Activated T-cell treated with anti-CD3 and anti-CD28 coated beads for 24 hours (primary cell): ENCODE data around the gene LGR4.

Source experiments
- DNase-seq: peaks from one replicate; pipeline ENCODE4 v3.0.0-alpha.2; 2020; ENCODE audit warnings: low read depth

LGR4 gene

DNA sequence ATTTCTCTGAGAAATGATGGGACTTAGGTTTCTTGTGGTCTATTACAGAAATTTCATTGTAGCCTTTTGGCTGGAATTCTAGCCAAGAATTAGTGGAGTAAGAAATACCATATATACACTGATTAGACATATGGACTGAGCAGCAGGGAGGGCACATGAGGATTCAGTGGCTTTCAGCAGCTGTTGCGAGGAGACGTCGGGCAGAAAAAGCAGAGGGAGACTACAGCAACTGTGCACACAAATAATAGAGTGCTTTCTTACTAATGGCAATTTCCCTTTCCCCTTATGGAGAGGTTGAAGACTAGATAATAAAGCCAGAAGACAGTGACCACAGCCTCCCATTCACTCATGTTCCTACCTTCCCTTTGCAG is 74.2 kb downstream of the LGR4 start:
- DNase-seq: no peak

GRCh38 chr11:27397624-27398399 is 74.8 kb downstream of the LGR4 start:
- DNase-seq: no peak

DNA sequence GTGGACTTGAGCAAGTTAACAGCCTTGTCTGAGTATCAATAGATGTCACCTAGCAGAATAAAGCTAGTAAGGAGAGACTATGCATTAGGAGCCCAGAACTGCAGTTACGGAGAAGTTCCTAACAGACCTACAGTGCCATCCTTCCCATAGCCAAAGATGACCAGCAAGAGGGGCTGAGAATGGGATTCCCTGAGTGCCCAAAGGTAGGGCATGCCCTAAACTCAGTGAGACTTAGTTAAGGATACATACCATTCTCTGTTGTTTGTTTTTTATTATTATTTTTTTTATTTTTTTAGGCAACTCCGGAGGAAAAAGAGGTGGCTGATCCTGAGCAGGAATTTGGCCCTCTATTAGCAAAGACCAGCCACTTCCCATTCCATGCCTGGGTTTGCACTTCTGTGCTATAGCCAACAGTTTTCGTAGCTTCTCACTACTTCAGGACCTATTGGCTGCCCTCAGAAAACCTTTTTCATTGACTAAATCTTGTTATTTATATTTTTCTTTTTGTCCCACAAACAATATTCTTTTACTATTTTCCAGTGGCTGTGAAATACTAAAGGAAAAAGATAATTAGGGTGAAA is 76.2 kb downstream of the LGR4 start:
- no peak for DNase-seq

GRCh38 chr11:27395556-27396258 is 76.9 kb downstream of the LGR4 start:
- no peak for DNase-seq

DNA sequence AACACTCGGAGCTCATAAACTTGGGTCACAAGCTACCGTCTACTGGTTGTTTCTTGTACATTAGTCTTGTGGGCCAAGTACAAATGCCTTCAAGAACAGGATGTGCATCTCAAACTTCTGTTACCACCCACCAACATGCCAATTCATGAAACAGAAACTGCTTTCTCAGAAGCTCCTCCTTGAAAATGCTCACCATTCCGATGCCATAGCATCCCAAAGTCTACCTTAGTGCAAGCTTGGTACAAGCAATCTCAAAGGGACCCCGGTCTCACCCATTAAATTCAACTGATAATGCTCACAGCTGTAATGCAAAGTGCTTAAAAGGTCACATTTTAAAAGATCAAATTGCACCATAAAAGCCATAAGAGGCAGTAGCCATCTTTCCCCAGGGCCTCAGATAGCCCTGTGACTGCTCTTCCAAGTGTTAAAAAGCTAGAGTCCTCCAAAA is 77.8 kb downstream of the LGR4 start:
- no peak for DNase-seq

GRCh38 chr11:27392278-27393114 is 80.1 kb downstream of the LGR4 start:
- DNase-seq: no peak

DNA sequence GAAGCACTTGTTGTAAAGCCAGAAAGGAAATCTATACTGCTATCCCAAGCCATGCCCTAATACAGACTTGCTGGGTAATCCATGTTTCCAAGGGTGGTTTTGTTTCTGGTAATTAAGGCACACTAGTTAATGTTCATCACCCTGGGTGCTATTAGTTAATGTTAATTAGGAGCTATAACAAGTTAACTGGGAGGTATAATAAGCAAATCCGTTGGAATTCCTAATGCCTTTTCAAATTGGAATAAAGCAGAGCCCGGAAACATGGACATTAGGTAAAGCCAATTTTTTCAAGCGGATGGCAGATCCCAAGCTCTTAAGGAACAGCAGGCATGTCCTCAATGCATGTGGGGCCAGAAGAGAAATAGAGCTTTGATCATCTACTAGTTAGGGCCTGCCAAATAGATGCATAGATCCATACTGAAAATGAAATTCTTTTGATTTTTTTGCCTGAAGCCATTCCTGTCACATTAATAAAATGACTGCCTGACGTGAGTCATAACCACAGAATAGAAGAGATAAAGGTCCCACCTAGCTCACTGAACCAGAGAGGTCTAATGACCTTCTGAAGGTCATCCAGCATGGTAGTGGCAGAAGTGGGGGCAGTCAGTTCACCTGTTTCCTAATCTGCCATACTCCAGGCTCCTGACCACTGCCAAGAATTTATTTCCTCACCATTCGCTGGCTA is 81.1 kb downstream of the LGR4 start:
- DNase-seq: no peak

DNA sequence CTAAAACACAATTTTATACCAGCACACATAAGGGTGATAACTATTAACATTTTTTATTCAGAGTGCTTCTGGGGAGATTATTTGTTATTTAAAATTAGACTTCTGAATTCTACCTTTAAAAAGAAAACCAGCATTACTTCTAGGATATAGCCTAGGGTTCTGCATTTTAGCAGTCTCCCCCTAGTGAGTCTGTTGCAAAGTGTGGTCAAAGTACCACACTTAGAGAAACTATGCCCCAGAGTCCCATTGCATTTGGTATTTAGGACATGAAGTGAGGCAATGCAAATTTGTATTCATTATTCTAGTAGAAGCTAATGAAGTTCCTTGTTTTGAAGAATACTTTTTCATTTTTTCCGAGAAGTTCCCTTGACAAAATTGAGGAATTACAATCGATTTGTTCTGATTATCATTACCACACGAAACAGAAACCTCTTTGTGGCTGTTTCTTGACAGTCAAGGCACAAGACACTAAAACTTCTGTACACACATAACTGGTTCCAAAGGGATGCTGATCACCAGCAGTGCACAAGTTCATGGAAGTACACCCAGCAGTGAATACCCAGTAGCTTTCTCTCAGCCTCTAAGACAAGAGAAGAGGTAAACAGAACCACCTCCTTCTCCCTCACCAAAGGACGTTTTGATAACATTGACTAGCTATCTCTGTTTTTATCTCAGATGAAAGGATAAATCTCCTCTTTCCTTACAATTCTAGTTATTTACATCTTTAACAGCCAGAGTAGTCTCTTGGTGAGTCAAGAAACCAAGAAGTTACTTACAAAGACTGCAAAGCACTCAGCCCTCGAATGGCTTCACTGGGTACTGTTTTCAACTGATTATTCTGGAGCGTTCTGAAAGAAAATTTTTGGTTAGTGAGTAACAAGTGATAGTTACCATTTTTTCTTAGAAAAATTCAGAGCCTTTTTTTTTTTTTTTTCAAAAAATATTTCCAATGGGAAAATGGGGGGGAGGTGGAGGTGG is 82.0 kb downstream of the LGR4 start:
- no peak for DNase-seq

DNA sequence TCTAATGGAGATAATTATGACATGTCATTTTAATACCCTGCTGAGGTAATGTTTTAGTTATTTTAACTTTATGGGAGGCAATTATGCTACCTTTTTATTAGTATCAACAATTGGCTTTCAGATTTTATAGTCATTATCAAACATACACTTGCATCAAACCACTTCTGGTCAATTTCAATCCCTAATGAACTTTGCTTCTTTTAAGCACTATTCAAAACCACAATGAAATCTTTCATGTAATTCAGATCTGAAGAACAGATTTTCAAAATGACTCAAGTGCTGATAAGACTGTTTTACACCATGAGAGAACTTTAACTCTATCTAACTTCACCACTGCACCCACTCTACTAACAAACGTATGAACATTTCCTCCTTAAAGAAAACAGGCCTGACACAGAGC is 83.7 kb downstream of the LGR4 start:
- DNase-seq: no peak

DNA sequence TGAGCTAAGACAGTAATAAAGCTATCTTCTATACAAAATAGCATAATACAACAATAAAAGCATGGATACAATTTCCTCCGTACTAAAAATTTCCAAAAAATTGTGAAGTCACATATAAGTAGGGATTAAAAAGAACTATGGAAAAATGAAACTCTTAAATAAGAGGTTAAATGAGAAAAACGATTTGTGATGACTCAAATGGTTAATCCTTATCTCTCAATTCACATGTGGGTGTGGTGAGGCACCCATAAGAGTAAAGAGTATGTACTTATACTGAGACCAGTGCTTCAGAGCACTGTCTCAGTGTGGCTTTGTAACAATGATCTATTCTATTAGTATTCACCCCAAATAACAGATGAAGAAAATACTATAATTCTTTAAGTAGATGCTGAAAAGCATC is 84.6 kb downstream of the LGR4 start:
- DNase-seq: no peak

DNA sequence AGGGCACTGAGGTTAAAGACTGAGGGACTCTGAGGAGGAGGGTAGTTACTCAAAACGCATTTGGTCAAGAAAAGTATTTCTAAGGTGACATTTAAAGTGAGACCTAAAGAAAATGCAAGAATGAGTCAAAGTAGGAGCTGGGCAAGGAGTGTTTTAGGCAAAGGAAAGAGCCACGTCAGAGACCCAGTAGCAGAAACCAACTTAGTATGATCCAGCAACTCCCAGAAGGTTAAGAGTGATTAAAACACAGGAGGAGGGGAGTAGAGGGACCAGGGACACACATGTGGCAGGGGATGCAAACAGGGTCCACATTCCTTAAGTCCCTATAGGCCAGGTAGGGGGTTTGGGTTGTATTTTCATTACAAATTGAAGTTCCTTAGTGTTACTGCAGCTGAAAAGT is 85.2 kb downstream of the LGR4 start:
- DNase-seq: no peak

DNA sequence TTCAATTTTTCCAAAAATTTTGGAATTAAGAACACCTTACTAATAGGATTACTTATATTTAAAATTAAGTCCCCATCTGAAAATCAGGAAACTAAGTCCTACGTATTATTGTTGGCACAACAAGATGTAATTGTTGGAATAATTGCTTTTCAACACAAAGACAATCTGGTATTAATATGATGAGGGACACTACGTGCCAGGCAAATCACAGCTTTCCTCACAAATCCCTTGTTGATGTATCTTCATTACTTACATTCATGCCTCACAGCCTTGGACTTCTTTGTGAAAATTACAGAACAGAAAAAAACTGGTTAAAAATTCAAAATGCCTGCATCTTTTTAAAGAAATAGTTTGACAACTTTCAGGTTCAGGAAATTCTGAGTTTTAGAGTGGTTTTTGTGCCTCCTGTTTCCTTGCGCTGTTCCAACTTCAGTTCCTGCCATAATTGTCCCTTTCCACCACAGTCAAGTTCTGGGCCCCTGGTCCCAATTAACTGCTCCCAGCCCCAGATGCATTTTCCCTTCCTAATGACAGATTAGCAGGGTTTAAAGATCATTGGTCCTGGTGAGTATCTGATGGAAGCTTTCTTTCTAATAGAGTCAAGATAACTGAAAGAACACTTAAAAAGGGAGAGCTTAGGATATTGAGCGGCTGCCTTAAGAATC is 86.3 kb downstream of the LGR4 start:
- DNase-seq: no peak

- DNase-seq: no peak
Measured at GRCh38 chr11:27385245-27385644, 87.3 kb downstream of the LGR4 start.

GRCh38 chr11:27384227-27384626 is 88.4 kb downstream of the LGR4 start:
- DNase-seq: no peak

- DNase-seq: no peak
Measured at GRCh38 chr11:27383645-27384044, 88.9 kb downstream of the LGR4 start.

DNA sequence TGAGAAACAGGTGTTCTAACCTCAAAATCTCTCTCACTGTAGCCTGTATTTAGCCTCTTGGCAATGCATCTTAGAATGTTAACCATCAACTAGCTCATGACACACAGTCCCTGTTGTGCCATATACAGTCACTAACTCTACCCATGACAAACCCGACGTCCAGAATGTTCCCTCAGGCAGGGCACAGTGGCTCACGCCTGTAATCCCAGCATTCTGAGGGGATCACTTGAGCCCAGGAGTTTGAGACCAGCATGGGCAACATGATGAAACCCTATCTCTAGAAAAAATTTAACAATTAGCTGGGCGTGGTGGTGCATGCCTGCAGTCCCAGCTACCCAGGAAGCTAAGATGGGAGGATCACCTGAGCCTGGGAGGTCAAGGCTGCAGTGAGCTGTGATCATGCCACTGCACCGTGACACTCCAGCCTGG is 91.3 kb downstream of the LGR4 start:
- no peak for DNase-seq

DNA sequence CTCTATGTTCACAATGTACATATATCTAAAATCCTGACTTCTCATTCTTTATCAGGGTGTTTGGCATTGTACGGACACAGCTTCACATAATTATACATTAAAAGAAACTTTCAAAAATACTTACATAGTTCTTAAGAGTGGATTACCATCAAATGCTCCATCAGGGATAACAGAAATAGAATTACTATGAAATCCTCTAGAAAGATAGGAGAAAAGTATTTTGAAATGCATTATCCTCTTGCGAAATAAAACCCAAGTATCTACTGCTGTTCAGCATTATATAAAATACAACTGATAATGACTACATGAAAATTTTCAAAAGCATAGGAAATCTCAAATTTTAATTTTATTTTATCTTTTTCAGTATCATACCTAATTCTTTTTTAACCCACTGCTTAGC is 91.8 kb downstream of the LGR4 start:
- no peak for DNase-seq

DNA sequence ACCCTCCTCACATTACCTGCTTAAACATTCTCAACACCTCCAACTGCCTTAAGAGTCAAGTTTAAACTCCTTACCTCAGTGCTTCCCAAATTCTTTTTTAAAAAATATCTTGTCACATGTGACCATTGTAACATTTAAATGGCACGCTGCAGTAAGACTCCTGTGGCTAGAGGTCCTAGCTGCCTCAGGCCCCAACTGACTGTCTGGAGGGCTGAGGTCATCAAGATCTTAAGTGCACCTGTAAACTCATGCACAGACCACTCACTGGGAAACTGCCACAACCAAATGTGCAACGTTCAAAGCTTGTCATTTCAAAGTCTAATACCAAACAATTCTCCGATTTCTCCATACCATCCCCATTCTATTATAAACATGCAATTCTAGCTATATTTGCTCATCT is 93.1 kb downstream of the LGR4 start:
- no peak for DNase-seq

GRCh38 chr11:27375370-27375769 is 97.2 kb downstream of the LGR4 start:
- no peak for DNase-seq
